Caco-2 (cell line): ENCODE measurements around the gene ACTL8. TPM values are rescaled to one million over a fixed set of nuclear protein-coding genes. Genes with fewer than 3 reads are reported as not detected.

Experiments
- BruUV-seq: library from RNA; stranded (reverse); fragments of 400-500 nt; replicated peaks from 2 replicates; lab custom pipeline; 2021; lab: Mats Ljungman, UMichigan
- CTCF ChIA-PET: fragments of 300-600 bp; sonication (Branson Sonifier 250); formaldehyde crosslinking; loops from one replicate; lab custom pipeline; 2022; ENCODE audit warnings: antibody characterized with exemption; lab: Charles Lee
- POLR2A ChIA-PET: fragments of 300-600 bp; sonication (Branson Sonifier 250); formaldehyde crosslinking; loops from one replicate; lab custom pipeline; 2022; ENCODE audit warnings: antibody characterized with exemption; lab: Charles Lee
- DNase-seq, 2 experiments: peaks; one replicate each; pipeline versions ENCODE4 v3.0.0 to v3.0.0-alpha.2; 2020 to 2022
- H3K27me3 ChIP-seq: replicated peaks from 2 replicates; pipeline ENCODE4 v1.6.0; 2011; ENCODE audit warnings: low read length; ENCODE audit not compliant: control insufficient read depth, insufficient read depth
- H3K36me3 ChIP-seq: 2 replicates; pipeline ENCODE4 v1.5.1; 2011; ENCODE audit warnings: low read length; ENCODE audit not compliant: control insufficient read depth, insufficient read depth
- H3K4me1 ChIP-seq: fragments of 250-450 bp; sonication (Bioruptor Pico); 2 replicates; pipeline ENCODE4 v1.5.1; 2020; ENCODE audit warnings: mild to moderate bottlenecking
- H3K4me3 ChIP-seq: 2 replicates; pipeline ENCODE4 v1.5.1; 2011; ENCODE audit warnings: low read depth, mild to moderate bottlenecking, control low read depth, low read length
- H3K9me3 ChIP-seq: fragments of 250-450 bp; sonication (Bioruptor Pico); 2 replicates; pipeline ENCODE4 v1.5.1; 2020; ENCODE audit warnings: mild to moderate bottlenecking, moderate library complexity
- H3K27ac Mint-ChIP-seq: one replicate; pipeline ENCODE4 v1.8.0; 2022; ENCODE audit warnings: mixed read lengths; ENCODE audit not compliant: unreplicated experiment
- H3K27me3 Mint-ChIP-seq: one replicate; pipeline ENCODE4 v1.8.0; 2022; ENCODE audit warnings: mixed read lengths; ENCODE audit not compliant: insufficient read depth, unreplicated experiment
- H3K36me3 Mint-ChIP-seq: one replicate; pipeline ENCODE4 v1.8.0; 2022; ENCODE audit warnings: mild to moderate bottlenecking, mixed read lengths; ENCODE audit not compliant: insufficient read depth, unreplicated experiment
- H3K4me1 Mint-ChIP-seq: one replicate; pipeline ENCODE4 v1.8.0; 2022; ENCODE audit warnings: low read depth, mixed read lengths; ENCODE audit not compliant: unreplicated experiment
- H3K4me3 Mint-ChIP-seq: one replicate; pipeline ENCODE4 v1.8.0; 2022; ENCODE audit warnings: mild to moderate bottlenecking, moderate library complexity, mixed read lengths; ENCODE audit not compliant: unreplicated experiment
- H3K9me3 Mint-ChIP-seq: one replicate; pipeline ENCODE4 v1.8.0; 2022; ENCODE audit warnings: mixed read lengths; ENCODE audit not compliant: unreplicated experiment
- CTCF ChIP-seq, 2 experiments: fragments of 200-600 bp in 1 of 2; IDR thresholded peaks; 1 replicate in 1 of 2; 2 replicates in 1 of 2; pipeline versions ENCODE4 v1.5.1 to v1.8.0; 2011 to 2022; ENCODE audit warnings: antibody characterized with exemption in 1 of 2, control low read depth in 1 of 2, inconsistent platforms in 1 of 2, low read depth in 1 of 2, low read length in 1 of 2, mild to moderate bottlenecking in 1 of 2, moderate library complexity in 1 of 2; ENCODE audit not compliant: insufficient read depth in 1 of 2, severe bottlenecking in 1 of 2, unreplicated experiment in 1 of 2
- intact Hi-C: fragments of 100-400 bp; cut with micrococcal nuclease; formaldehyde crosslinking; loops from one replicate; pipeline ENCODE4 v1.10.0; 2022; ENCODE audit not compliant: unreplicated experiment
- total RNA-seq: library from RNA; stranded (reverse); gene quantifications from 2 replicates; pipeline ENCODE4 v1.2.3, GENCODE V29; 2022

Gene ACTL8
- total RNA-seq, 1 experiment from 2014 or later = 79.3 TPM

DNA sequence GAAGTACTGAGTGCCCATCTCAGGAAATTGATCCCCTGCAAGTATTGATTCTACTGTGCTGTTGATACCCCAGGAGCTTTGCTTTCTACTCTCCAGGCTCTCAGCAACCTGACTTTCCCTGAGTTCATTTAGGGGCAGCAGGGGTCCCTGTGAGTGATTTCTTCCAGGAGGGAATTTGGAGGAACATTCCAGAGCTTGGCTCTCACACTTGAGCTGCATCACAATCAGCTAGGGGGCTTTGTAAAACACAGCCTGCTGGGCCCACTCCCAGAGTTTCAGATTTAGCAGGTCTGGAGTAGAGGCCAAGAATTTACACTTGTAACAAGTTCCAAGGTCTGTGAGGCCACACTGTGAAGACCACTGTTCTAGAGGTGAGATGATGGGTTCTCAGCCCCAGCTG is 16.1 kb upstream of the ACTL8 start:
- intact Hi-C loops = no loop called here
- H3K4me1 Mint-ChIP-seq = no peaks in the 10 kb centered on the region
- no peaks in the 10 kb centered on the region for H3K36me3 Mint-ChIP-seq
- Histone ChIP-seq H3K9me3 (no peaks in the 10 kb centered on the region), H3K27me3 (no peaks in the 10 kb centered on the region), H3K4me3 (no peak overlapping the region), H3K36me3 (no peaks in the 10 kb centered on the region), H3K4me1 (no peaks in the 10 kb centered on the region)
- peaks cover 12% of the 10 kb centered on the region for H3K27me3 Mint-ChIP-seq
- no peak for DNase-seq
- H3K9me3 Mint-ChIP-seq = no peaks in the 10 kb centered on the region
- TF ChIP-seq CTCF (IDR thresholded peaks at IDR 0.05; ENCODE audit: insufficient read depth in 1 of 2, low read depth in 1 of 2, low read length in 1 of 2, severe bottlenecking in 1 of 2, unreplicated experiment in 1 of 2) = no peak
- CTCF ChIA-PET = no interaction called here
- POLR2A ChIA-PET = no interaction called here
- H3K4me3 Mint-ChIP-seq = no peak overlapping the region
- no TSS peak for BruUV-seq
- H3K27ac Mint-ChIP-seq = no peak overlapping the region

DNA sequence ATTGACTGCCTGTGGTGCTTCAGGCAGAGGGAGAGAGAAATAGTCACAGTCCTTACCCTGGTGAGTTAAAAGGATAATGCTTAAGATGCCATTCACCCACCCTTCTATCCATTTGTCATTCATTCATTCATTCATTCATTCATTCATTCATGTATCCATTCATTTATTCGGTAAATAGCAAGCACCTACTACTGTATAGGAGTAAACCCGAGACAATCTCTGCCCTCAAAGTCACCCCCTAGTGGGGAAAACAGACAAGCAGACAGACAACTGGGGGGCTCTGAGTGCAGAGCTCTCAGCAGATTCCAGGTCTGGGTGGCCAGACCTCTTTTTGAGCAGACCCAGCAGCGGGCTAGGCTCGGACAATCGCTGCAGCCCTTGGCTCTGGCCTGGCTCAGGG is 14.1 kb upstream of the ACTL8 start:
- Mint-ChIP-seq H3K4me1 (no peaks in the 10 kb centered on the region), H3K27ac (no peak overlapping the region), H3K27me3 (peaks cover 8% of the 10 kb centered on the region), H3K4me3 (no peak overlapping the region), H3K9me3 (no peaks in the 10 kb centered on the region), H3K36me3 (no peaks in the 10 kb centered on the region)
- H3K27me3 ChIP-seq = no peaks in the 10 kb centered on the region
- H3K4me1 ChIP-seq = no peaks in the 10 kb centered on the region
- CTCF ChIA-PET = interaction anchor here (0.6 kb wide), 1 partner anchor 10 kb away, joined by 3 read pairs; no protein-coding TSS in a partner anchor
- no peak overlapping the region for H3K4me3 ChIP-seq
- DNase-seq = no peak
- H3K9me3 ChIP-seq = no peaks in the 10 kb centered on the region
- no TSS peak for BruUV-seq
- POLR2A ChIA-PET = no interaction called here
- no peaks in the 10 kb centered on the region for H3K36me3 ChIP-seq
- no peak for TF ChIP-seq CTCF (IDR thresholded peaks at IDR 0.05; ENCODE audit: insufficient read depth in 1 of 2, low read depth in 1 of 2, low read length in 1 of 2, severe bottlenecking in 1 of 2, unreplicated experiment in 1 of 2)
- intact Hi-C loops = no loop called here

GRCh38 chr1:17742583-17742982 is 12.6 kb upstream of the ACTL8 start:
- H3K27me3 ChIP-seq = no peaks in the 10 kb centered on the region
- POLR2A ChIA-PET = no interaction called here
- DNase-seq = no peak
- H3K36me3 ChIP-seq = no peaks in the 10 kb centered on the region
- intact Hi-C loops = no loop called here
- H3K4me1 ChIP-seq = no peaks in the 10 kb centered on the region
- TF ChIP-seq CTCF (IDR thresholded peaks at IDR 0.05; ENCODE audit: insufficient read depth in 1 of 2, low read depth in 1 of 2, low read length in 1 of 2, severe bottlenecking in 1 of 2, unreplicated experiment in 1 of 2) = no peak
- Mint-ChIP-seq H3K27me3 (peaks cover 8% of the 10 kb centered on the region), H3K4me1 (no peaks in the 10 kb centered on the region), H3K9me3 (no peaks in the 10 kb centered on the region), H3K4me3 (no peak overlapping the region), H3K27ac (no peak overlapping the region), H3K36me3 (no peaks in the 10 kb centered on the region)
- no peak overlapping the region for H3K4me3 ChIP-seq
- CTCF ChIA-PET = no interaction called here
- no peaks in the 10 kb centered on the region for H3K9me3 ChIP-seq
- no TSS peak for BruUV-seq
